Fibroblast of lung (primary cell): ENCODE measurements around the gene CYB5A. TPM values are rescaled to one million over a fixed set of nuclear protein-coding genes. Genes with fewer than 3 reads are reported as not detected.

Experiments used
- DNase-seq, 2 donors: peaks; one replicate each; pipeline versions ENCODE4 v3.0.0 to v3.0.0-alpha.2; 2010; ENCODE audit warnings: low read depth in 2 of 2
- H2AFZ ChIP-seq: 2 replicates; pipeline ENCODE4 v1.5.1; 2012; ENCODE audit warnings: low read length, control low read depth, inconsistent platforms
- H3K27ac ChIP-seq: 2 replicates; pipeline ENCODE4 v1.5.1; 2011; ENCODE audit warnings: low read length, control low read depth; ENCODE audit not compliant: insufficient read depth
- H3K27me3 ChIP-seq: 2 replicates; pipeline ENCODE4 v1.5.1; 2011; ENCODE audit warnings: mild to moderate bottlenecking, low read length; ENCODE audit not compliant: control insufficient read depth, insufficient read depth
- H3K36me3 ChIP-seq: 2 replicates; pipeline ENCODE4 v1.5.1; 2011; ENCODE audit warnings: low read length; ENCODE audit not compliant: control insufficient read depth, insufficient read depth
- H3K4me1 ChIP-seq: 2 replicates; pipeline ENCODE4 v1.5.1; 2011; ENCODE audit warnings: low read length; ENCODE audit not compliant: control insufficient read depth, insufficient read depth; ENCODE audit errors: extremely low read depth
- H3K4me2 ChIP-seq: 2 replicates; pipeline ENCODE4 v1.5.1; 2011; ENCODE audit warnings: low read length, control low read depth; ENCODE audit not compliant: insufficient read depth; ENCODE audit errors: extremely low read depth
- H3K4me3 ChIP-seq, 4 experiments: fragments of 200-600 bp in 1 of 4; sonication (generic) in 1 of 4; replicated peaks in 1 of 4; 2 replicates each; pipeline ENCODE4 v1.5.1; 2011 to 2016; ENCODE audit warnings: low read length in 4 of 4, low read depth in 3 of 4, mild to moderate bottlenecking in 3 of 4, control low read depth in 2 of 4, inconsistent platforms in 1 of 4, mixed read lengths in 1 of 4; ENCODE audit not compliant: insufficient read depth in 1 of 4; ENCODE audit errors: control extremely low read depth in 1 of 4
- H3K79me2 ChIP-seq: 2 replicates; pipeline ENCODE4 v1.5.1; 2012; ENCODE audit warnings: mild to moderate bottlenecking, low read length, inconsistent platforms; ENCODE audit not compliant: control insufficient read depth, insufficient read depth
- H3K9ac ChIP-seq: 2 replicates; pipeline ENCODE4 v1.5.1; 2011; ENCODE audit warnings: mild to moderate bottlenecking, low read length, control low read depth; ENCODE audit not compliant: insufficient read depth
- H3K9me3 ChIP-seq: 2 replicates; pipeline ENCODE4 v1.5.1; 2012; ENCODE audit warnings: low read depth, low read length; ENCODE audit not compliant: control insufficient read depth, insufficient read depth
- H4K20me1 ChIP-seq: 2 replicates; pipeline ENCODE4 v1.5.1; 2011; ENCODE audit warnings: low read length; ENCODE audit not compliant: control insufficient read depth, insufficient read depth; ENCODE audit errors: extremely low read depth
- EZH2 ChIP-seq: IDR thresholded peaks from 2 replicates; pipeline ENCODE4 v1.5.1; 2012; ENCODE audit warnings: low read length, control low read depth, mild to moderate bottlenecking; ENCODE audit errors: missing control alignments
- polyA plus RNA-seq, 2 donors: library from polyadenylated mRNA; depleted of rRNA in 1 of 2; stranded (reverse) in 1 of 2; unstranded in 1 of 2; fragments of >200 nt; gene quantifications; 2 replicates each; pipeline ENCODE4 v1.2.1, GENCODE V29; 2011 to 2012; ENCODE audit warnings: missing spikeins in 1 of 2
- total RNA-seq: library from RNA; depleted of rRNA; stranded (reverse); fragments of >200 nt; gene quantifications from 2 replicates; pipeline ENCODE4 v1.2.1, GENCODE V29; 2014
- TF ChIP-seq, protein P1 (sequence below), 2 donors: IDR thresholded peaks in 1 of 2; conservative IDR thresholded peaks in 1 of 2; 1 replicate in 1 of 2; 2 replicates in 1 of 2; pipeline ENCODE4 v1.5.1; 2011 to 2012; ENCODE audit warnings: low read length in 2 of 2, control low read depth in 1 of 2, inconsistent platforms in 1 of 2, low read depth in 1 of 2, mild to moderate bottlenecking in 1 of 2

Gene CYB5A
- total and polyA plus RNA-seq, 2 donors (not counting 1 experiment from before 2014, with no cell fraction given), result 111 to 113 TPM

DNA sequence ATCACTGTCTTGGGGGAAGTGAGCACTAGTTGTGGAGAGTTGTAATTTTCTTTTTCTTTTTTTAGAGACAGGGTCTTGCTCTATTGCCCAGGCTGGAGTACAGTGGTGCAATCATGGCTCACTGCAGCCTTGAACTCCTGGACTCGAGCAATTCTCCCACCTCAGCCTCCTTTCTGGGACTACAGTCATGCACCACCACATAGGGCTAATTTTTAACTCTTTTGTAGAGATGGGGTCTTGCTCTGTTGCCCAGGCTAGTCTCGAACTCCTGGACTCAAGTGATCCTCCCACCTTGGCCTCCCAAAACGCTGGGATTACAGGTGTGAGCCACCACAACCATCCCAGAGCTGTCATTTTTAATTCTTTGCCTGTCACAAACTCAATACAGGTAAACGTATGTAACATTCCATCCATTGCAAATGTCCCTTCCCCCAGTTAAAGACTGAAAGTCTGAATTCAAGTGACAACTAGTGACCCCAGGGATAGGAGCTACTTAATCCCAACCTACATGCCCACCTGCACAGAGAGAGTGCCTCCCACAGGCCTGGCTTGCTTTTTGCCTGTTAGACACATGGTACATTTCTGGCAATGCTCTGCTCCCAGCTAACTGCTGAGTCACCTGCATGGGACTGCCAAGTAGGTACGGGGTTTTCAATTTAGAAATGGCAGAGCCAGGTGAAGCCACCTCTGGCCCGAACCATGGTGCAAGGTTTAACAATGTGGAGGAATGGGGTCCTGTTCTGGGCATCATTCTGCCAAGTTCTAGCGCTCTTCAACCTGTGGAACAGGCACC is 60.6 kb downstream of the CYB5A start:
- Histone ChIP-seq H3K79me2 (no peaks in the 10 kb centered on the region), H3K9ac (no peak overlapping the region), H3K36me3 (no peaks in the 10 kb centered on the region), H3K4me2 (no peak overlapping the region), H4K20me1 (no peaks in the 10 kb centered on the region), H3K27ac (no peak overlapping the region), H3K9me3 (no peaks in the 10 kb centered on the region), H3K4me1 (no peaks in the 10 kb centered on the region), H2AFZ (no peak overlapping the region), H3K4me3 (no peak overlapping the region), H3K27me3 (no peaks in the 10 kb centered on the region)
- DNase-seq, result no peak
- TF ChIP-seq EZH2, result no peak
- TF ChIP-seq, protein P1, sequence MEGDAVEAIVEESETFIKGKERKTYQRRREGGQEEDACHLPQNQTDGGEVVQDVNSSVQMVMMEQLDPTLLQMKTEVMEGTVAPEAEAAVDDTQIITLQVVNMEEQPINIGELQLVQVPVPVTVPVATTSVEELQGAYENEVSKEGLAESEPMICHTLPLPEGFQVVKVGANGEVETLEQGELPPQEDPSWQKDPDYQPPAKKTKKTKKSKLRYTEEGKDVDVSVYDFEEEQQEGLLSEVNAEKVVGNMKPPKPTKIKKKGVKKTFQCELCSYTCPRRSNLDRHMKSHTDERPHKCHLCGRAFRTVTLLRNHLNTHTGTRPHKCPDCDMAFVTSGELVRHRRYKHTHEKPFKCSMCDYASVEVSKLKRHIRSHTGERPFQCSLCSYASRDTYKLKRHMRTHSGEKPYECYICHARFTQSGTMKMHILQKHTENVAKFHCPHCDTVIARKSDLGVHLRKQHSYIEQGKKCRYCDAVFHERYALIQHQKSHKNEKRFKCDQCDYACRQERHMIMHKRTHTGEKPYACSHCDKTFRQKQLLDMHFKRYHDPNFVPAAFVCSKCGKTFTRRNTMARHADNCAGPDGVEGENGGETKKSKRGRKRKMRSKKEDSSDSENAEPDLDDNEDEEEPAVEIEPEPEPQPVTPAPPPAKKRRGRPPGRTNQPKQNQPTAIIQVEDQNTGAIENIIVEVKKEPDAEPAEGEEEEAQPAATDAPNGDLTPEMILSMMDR (conservative IDR thresholded peaks at IDR 0.05 in 1 of 2, IDR thresholded peaks at IDR 0.05 in 1 of 2; ENCODE audit: low read depth in 1 of 2, low read length in 2 of 2), result no peak

DNA sequence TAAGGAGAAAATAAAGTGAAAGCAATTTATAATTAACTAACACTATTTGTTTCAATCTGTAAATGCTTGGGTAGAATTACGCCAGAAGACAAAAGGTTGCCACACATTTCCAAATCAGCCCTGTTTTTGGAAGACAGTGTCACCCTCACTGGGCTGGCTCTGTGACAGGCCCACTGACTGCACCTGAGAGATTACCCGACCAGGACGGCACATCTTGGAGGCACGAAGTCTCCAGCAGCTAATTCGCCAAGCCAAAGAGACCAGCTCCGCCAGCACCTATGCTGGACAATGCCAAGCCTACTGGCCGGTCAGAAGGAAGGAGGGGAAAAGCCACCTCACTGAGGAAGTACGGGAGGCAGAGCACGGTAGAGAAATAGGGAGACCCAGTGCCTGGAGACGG is 61.9 kb downstream of the CYB5A start:
- Histone ChIP-seq H3K4me2 (no peak overlapping the region), H3K36me3 (no peaks in the 10 kb centered on the region), H2AFZ (no peak overlapping the region), H3K4me3 (no peak overlapping the region), H3K79me2 (no peaks in the 10 kb centered on the region), H3K9me3 (no peaks in the 10 kb centered on the region), H3K27me3 (no peaks in the 10 kb centered on the region), H3K4me1 (no peaks in the 10 kb centered on the region), H3K27ac (no peak overlapping the region), H3K9ac (no peak overlapping the region), H4K20me1 (no peaks in the 10 kb centered on the region)
- no peak for DNase-seq
- TF ChIP-seq, protein P1 (conservative IDR thresholded peaks at IDR 0.05 in 1 of 2, IDR thresholded peaks at IDR 0.05 in 1 of 2; ENCODE audit: low read depth in 1 of 2, low read length in 2 of 2), result no peak
- TF ChIP-seq EZH2, result no peak

DNA sequence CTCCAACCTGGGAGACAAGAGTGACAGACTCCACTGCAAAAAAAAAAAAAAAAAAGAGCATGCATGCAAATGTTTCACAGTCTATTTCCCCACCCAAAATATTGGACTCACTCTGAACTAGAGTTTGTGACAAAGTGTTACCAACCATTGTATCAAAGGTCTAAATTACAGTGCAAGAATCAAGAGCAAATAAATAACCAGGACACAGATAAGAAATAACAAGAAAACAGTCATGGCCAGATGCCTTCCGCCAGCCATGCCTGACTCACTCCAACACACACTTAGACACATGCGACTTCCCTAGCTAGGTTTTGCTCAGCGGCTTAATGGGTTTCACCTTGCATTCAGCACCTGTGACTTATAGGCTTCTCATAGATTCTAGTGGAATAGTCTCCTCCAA is 62.8 kb downstream of the CYB5A start:
- H3K27me3 ChIP-seq, result no peaks in the 10 kb centered on the region
- H4K20me1 ChIP-seq, result no peaks in the 10 kb centered on the region
- no peak overlapping the region for H3K27ac ChIP-seq
- H3K4me3 ChIP-seq, result no peak overlapping the region
- no peaks in the 10 kb centered on the region for H3K9me3 ChIP-seq
- no peak overlapping the region for H2AFZ ChIP-seq
- no peaks in the 10 kb centered on the region for H3K4me1 ChIP-seq
- no peaks in the 10 kb centered on the region for H3K79me2 ChIP-seq
- no peak overlapping the region for H3K4me2 ChIP-seq
- DNase-seq, result no peak
- no peak for TF ChIP-seq EZH2
- TF ChIP-seq, protein P1 (conservative IDR thresholded peaks at IDR 0.05 in 1 of 2, IDR thresholded peaks at IDR 0.05 in 1 of 2; ENCODE audit: low read depth in 1 of 2, low read length in 2 of 2), result no peak
- no peaks in the 10 kb centered on the region for H3K36me3 ChIP-seq
- H3K9ac ChIP-seq, result no peak overlapping the region
